Measurements from ENCODE around the gene SCPEP1. TPM values are rescaled to one million over a fixed set of nuclear protein-coding genes. Genes with fewer than 3 reads are reported as not detected.
"Not testable (repeated sequence)": the region's sequence is repeated elsewhere in the genome, so short reads cannot be mapped to it uniquely, and the experiment has no call there.

The SCPEP1 gene
- total RNA-seq, 1 donor from 2014 or later = 7.2 TPM

DNA sequence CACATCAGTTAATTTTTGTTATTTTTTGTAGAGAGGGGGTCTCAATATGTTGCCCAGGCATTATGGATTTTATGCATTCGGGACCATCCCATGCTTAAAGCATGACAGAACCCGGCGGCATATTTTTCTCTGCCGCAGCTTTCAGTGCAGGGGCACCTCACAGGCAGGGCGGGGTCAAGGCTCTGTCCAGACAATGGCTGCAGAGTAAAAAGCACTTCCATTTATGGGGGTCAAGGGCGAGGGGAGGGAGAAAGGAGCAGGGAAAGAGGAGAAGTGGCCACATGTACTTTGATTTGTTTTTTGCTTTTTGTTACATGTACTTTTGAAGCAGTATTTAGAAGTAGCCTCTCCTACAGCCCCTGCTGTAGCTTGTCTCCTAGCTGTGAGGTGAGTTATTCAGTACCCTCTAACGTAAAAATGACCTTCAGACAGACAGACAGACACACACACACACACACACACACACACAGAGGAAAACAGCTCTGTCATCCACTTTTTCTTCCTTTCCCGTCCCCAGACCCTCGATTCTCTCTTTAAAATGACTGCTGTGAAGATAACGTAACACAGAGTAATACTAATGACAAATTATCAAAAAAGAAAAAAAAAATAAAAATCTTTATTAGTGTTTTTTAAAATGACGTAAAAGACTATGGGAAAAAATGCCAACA is 856 bp upstream of the SCPEP1 start:
- H3K9me3 Mint-ChIP-seq = no peaks in the 10 kb centered on the region
- peaks cover 31% of the 10 kb centered on the region for H3K27me3 Mint-ChIP-seq
- H3K36me3 Mint-ChIP-seq (ENCODE audit: low read depth) = no peaks in the 10 kb centered on the region
- intact Hi-C loops (cut with micrococcal nuclease) = no loop called here
- H3K27ac Mint-ChIP-seq = no peak overlapping the region
- H3K4me3 Mint-ChIP-seq = peak overlapping the region; percentile 69
- no peak for DNase-seq
- H3K4me1 Mint-ChIP-seq = peaks cover 21% of the 10 kb centered on the region

DNA sequence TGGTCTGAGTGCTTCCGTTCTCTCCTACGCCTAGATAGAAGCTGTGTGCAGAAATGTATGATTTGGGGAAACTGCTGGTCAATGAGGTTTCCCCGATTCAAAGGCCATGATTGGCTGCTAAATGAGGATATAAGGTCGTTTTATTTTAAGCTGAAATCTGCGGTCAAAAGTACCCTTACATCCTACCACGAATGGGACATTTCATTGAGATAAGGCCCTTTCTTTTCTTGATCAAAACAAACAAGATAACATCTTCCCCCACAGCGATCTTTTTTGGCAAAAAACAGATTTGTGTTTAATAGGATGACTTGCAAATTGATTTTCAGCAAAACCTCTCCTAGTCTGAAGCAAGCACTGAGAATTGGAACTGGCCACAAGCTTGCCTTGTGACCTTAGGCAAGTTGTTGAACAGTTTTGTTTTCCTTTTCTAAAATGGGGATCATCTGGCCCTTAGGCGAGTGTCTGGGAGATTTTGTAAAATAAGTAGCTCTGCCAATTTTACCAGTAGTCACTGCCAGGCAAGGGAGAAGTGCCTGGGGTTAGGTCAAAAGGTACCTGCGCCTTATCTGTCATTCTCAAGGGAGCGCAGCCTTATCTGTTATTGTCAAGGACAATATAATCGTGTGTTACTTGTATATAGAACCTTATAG is 635 bp downstream of the SCPEP1 start:
- Mint-ChIP-seq H3K36me3 (ENCODE audit: low read depth) (no peaks in the 10 kb centered on the region), H3K27me3 (peaks cover 25% of the 10 kb centered on the region), H3K4me1 (peaks cover 21% of the 10 kb centered on the region), H3K27ac (peak overlapping the region; percentile 87), H3K9me3 (no peaks in the 10 kb centered on the region), H3K4me3 (peak overlapping the region; percentile 90)
- intact Hi-C loops (cut with micrococcal nuclease) = loop anchor here (1.0 kb wide), 2 partner anchors 17 to 108 kb away; partner anchors contain the start of gene COIL
- no peak for DNase-seq

DNA sequence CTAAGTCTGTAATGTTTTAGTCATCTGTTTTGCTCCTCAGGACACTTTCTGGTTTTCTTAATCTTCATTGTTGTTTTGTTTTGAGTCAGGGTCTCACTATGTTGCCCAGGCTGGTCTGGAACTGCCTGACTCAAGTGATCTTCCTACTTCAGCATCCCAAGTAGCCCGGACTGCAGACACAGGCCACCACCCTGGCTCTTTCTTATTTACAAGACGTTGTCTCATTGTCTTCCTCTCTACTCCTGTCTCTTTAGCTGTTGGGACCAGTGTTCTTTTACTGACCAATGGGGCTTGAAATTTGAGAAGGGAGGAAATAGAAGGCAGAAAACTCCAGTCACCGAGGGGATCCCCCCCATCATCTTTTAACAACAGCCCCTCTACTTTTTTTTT is 1.2 kb downstream of the SCPEP1 start:
- intact Hi-C loops (cut with micrococcal nuclease) = no loop called here
- no peaks in the 10 kb centered on the region for H3K9me3 Mint-ChIP-seq
- no peak overlapping the region for H3K27ac Mint-ChIP-seq
- no peaks in the 10 kb centered on the region for H3K36me3 Mint-ChIP-seq (ENCODE audit: low read depth)
- H3K4me1 Mint-ChIP-seq = peaks cover 21% of the 10 kb centered on the region
- peaks cover 23% of the 10 kb centered on the region for H3K27me3 Mint-ChIP-seq
- H3K4me3 Mint-ChIP-seq = peak overlapping the region; percentile 90
- no peak for DNase-seq

GRCh38 chr17:56980526-56980925 is 2.6 kb downstream of the SCPEP1 start:
- H3K4me1 Mint-ChIP-seq = peaks cover 21% of the 10 kb centered on the region
- DNase-seq; H3K4me3 Mint-ChIP-seq; H3K9me3 Mint-ChIP-seq; intact Hi-C loops (cut with micrococcal nuclease); H3K36me3 Mint-ChIP-seq (ENCODE audit: low read depth); H3K27ac Mint-ChIP-seq: not testable (repeated sequence)
- H3K27me3 Mint-ChIP-seq = peaks cover 14% of the 10 kb centered on the region

- H3K36me3 Mint-ChIP-seq (ENCODE audit: low read depth) = peaks cover 4% of the 10 kb centered on the region
- peaks cover under 1% of the 10 kb centered on the region for H3K27me3 Mint-ChIP-seq
- intact Hi-C loops (cut with micrococcal nuclease) = no loop called here
- no peak overlapping the region for H3K4me3 Mint-ChIP-seq
- no peak for DNase-seq
- H3K27ac Mint-ChIP-seq = no peak overlapping the region
- H3K9me3 Mint-ChIP-seq = no peaks in the 10 kb centered on the region
- peaks cover 15% of the 10 kb centered on the region for H3K4me1 Mint-ChIP-seq
Measured at GRCh38 chr17:56982312-56982711, 4.4 kb downstream of the SCPEP1 start.

GRCh38 chr17:56983366-56983765 is 5.4 kb downstream of the SCPEP1 start:
- Mint-ChIP-seq H3K36me3 (ENCODE audit: low read depth) (peaks cover 4% of the 10 kb centered on the region), H3K27me3 (no peaks in the 10 kb centered on the region), H3K9me3 (no peaks in the 10 kb centered on the region), H3K27ac (no peak overlapping the region), H3K4me3 (no peak overlapping the region), H3K4me1 (peaks cover 10% of the 10 kb centered on the region)
- intact Hi-C loops (cut with micrococcal nuclease) = no loop called here
- no peak for DNase-seq

DNA sequence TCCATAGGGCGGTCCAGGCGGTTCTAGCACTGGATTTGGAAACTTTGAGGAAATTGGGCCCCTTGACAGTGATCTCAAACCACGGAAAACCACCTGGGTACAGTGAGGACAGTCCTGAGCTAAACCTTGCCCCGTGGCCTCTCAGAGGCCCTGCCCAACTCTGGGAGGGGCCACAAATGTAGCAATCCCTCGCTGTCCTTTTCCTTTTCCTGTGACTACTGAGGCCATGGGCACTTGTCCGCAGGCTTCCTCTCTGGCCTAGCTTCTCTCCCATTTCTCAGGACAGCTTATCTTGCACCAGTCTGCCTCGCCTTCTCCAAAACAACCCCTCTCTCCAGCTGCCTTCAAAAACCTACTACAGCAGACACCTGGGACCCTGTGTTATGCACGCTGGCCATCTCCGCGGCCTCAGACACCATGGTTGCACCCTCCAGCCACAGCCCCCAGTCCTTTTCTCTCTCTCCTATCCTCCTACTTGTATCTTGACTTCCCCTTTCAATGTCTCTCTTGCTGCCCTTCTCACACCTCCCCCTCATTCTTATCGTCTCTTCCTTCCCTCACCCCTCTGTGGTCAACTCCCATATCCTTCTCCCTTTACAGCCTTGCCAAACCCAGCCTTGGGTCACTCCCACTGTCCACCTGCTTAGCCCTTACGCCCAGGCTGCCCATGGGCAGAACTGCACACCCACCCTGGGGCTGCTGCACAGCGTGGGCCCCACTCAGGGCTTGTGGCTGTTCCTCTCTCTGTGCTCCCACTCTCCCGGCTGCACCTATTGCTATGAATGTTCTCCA is 7.6 kb downstream of the SCPEP1 start:
- no peaks in the 10 kb centered on the region for H3K4me1 Mint-ChIP-seq
- no peak overlapping the region for H3K27ac Mint-ChIP-seq
- intact Hi-C loops (cut with micrococcal nuclease) = no loop called here
- H3K4me3 Mint-ChIP-seq = no peak overlapping the region
- H3K27me3 Mint-ChIP-seq = no peaks in the 10 kb centered on the region
- no peak for DNase-seq
- no peaks in the 10 kb centered on the region for H3K9me3 Mint-ChIP-seq
- peaks cover 6% of the 10 kb centered on the region for H3K36me3 Mint-ChIP-seq (ENCODE audit: low read depth)

DNA sequence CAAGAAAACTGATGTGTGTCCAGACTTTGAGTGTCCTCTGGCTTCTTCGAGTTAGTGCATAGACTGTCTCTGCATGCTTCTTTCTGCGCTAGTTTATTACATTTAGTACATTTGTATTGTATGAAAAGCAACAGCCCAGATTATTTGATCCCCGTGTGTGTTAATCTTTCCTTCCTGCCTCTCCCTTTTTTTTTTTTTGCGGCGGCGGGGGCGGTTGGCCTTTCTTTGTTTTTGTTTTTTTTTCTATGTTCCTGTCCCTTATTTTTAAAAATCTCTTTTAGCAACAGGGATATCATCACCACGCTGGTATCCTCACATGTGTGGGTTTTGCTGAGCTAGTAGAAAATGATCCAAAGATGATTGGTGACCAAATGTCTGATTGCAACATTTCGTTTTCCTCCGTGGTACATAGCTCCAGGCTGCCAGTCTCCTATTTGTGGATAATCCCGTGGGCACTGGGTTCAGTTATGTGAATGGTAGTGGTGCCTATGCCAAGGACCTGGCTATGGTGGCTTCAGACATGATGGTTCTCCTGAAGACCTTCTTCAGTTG is 9.4 kb downstream of the SCPEP1 start:
- H3K27me3 Mint-ChIP-seq = no peaks in the 10 kb centered on the region
- H3K36me3 Mint-ChIP-seq (ENCODE audit: low read depth) = peaks cover 6% of the 10 kb centered on the region
- no peaks in the 10 kb centered on the region for H3K4me1 Mint-ChIP-seq
- H3K4me3 Mint-ChIP-seq = no peak overlapping the region
- intact Hi-C loops (cut with micrococcal nuclease) = no loop called here
- no peaks in the 10 kb centered on the region for H3K9me3 Mint-ChIP-seq
- no peak overlapping the region for H3K27ac Mint-ChIP-seq
- no peak for DNase-seq

- H3K27ac Mint-ChIP-seq = no peak overlapping the region
- no peak overlapping the region for H3K4me3 Mint-ChIP-seq
- DNase-seq = no peak
- intact Hi-C loops (cut with micrococcal nuclease) = no loop called here
- no peaks in the 10 kb centered on the region for H3K4me1 Mint-ChIP-seq
- H3K27me3 Mint-ChIP-seq = no peaks in the 10 kb centered on the region
- H3K36me3 Mint-ChIP-seq (ENCODE audit: low read depth) = peaks cover 6% of the 10 kb centered on the region
- no peaks in the 10 kb centered on the region for H3K9me3 Mint-ChIP-seq
Measured at GRCh38 chr17:56988901-56989572, 11.1 kb downstream of the SCPEP1 start.

DNA sequence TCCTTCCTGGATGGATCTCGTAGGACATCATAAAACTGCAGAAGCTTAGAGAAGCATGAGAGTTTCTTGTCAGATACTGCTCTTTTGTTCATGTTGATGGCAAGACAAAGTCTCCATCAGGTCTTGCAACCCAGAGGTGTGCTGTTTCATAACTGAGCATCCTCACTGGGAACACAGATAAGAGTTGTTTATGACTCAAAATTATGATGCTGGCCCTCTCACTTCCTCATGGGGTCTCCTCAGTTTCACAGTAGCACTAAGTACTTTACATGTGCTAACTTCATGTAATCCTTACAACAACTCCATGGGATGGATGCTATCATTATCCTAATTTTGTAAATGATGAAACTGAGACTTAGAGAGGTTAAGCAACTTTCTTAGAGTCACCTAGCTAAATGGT is 14.4 kb downstream of the SCPEP1 start:
- Mint-ChIP-seq H3K27me3 (no peaks in the 10 kb centered on the region), H3K9me3 (no peaks in the 10 kb centered on the region), H3K4me1 (no peaks in the 10 kb centered on the region), H3K36me3 (ENCODE audit: low read depth) (peaks cover 2% of the 10 kb centered on the region), H3K27ac (no peak overlapping the region), H3K4me3 (no peak overlapping the region)
- no peak for DNase-seq
- intact Hi-C loops (cut with micrococcal nuclease) = no loop called here

- no peaks in the 10 kb centered on the region for H3K4me1 Mint-ChIP-seq
- H3K36me3 Mint-ChIP-seq (ENCODE audit: low read depth) = peaks cover 2% of the 10 kb centered on the region
- H3K27me3 Mint-ChIP-seq = no peaks in the 10 kb centered on the region
Measured at GRCh38 chr17:56994009-56994792, 16.3 kb downstream of the SCPEP1 start.

GRCh38 chr17:56995766-56996165 is 17.8 kb downstream of the SCPEP1 start:
- no peak for DNase-seq
- Mint-ChIP-seq H3K4me1 (no peaks in the 10 kb centered on the region), H3K27ac (no peak overlapping the region), H3K9me3 (no peaks in the 10 kb centered on the region), H3K4me3 (no peak overlapping the region), H3K27me3 (no peaks in the 10 kb centered on the region), H3K36me3 (ENCODE audit: low read depth) (no peaks in the 10 kb centered on the region)
- intact Hi-C loops (cut with micrococcal nuclease) = no loop called here

More at GRCh38 chr17:56994009-56994792, 16.3 kb downstream of the SCPEP1 start:
- Mint-ChIP-seq H3K27ac (no peak overlapping the region), H3K9me3 (no peaks in the 10 kb centered on the region), H3K4me3 (no peak overlapping the region)
- intact Hi-C loops (cut with micrococcal nuclease) = no loop called here
- no peak for DNase-seq

DNA sequence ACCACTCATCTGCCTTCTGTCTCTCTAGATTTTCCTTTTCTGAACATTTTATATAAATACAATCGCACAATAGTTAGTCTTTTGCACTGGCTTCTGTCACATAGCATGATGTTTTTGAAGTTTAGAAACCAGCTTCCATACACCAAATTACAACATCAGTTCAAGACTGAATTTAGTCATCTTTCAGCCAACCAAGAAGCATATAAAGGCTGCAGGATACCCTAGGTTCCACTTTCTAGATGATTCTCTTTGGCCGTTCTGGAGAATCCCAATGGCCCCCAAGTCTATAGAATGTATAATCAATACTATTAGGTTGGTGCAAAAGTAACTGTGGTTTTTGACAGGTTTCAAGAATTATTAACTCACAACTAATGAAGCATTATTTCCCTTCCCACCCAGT is 19.4 kb downstream of the SCPEP1 start:
- Mint-ChIP-seq H3K9me3 (no peaks in the 10 kb centered on the region), H3K4me3 (no peak overlapping the region), H3K36me3 (ENCODE audit: low read depth) (no peaks in the 10 kb centered on the region), H3K4me1 (no peaks in the 10 kb centered on the region), H3K27ac (no peak overlapping the region), H3K27me3 (no peaks in the 10 kb centered on the region)
- no peak for DNase-seq
- intact Hi-C loops (cut with micrococcal nuclease) = no loop called here
